Effector CD8-positive, alpha-beta T cell (primary cell): ENCODE results near the gene ITGA11.

Experiments
- DNase-seq: peaks from one replicate; lab custom pipeline; 2025; lab: John Stamatoyannopoulos, UW

Gene ITGA11

GRCh38 chr15:68353421-68354135, 78.4 kb downstream of the ITGA11 start:
- no peak for DNase-seq

GRCh38 chr15:68352401-68353062, 79.4 kb downstream of the ITGA11 start:
- DNase-seq = no peak

GRCh38 chr15:68349151-68349550, 82.8 kb downstream of the ITGA11 start:
- no peak for DNase-seq

GRCh38 chr15:68348606-68349005, 83.4 kb downstream of the ITGA11 start:
- DNase-seq = no peak

- DNase-seq = no peak
Measured at GRCh38 chr15:68348081-68348480, 83.9 kb downstream of the ITGA11 start.

GRCh38 chr15:68347392-68347791, 84.6 kb downstream of the ITGA11 start:
- DNase-seq = no peak

- no peak for DNase-seq
Measured at GRCh38 chr15:68346979-68347378, 85.0 kb downstream of the ITGA11 start.

GRCh38 chr15:68345481-68345880, 86.5 kb downstream of the ITGA11 start:
- no peak for DNase-seq

- no peak for DNase-seq
Measured at GRCh38 chr15:68344600-68344999, 87.4 kb downstream of the ITGA11 start.

- DNase-seq = no peak
Measured at GRCh38 chr15:68343579-68344225, 88.3 kb downstream of the ITGA11 start.

- no peak for DNase-seq
Measured at GRCh38 chr15:68341760-68342725, 89.9 kb downstream of the ITGA11 start.

- no peak for DNase-seq
Measured at GRCh38 chr15:68340726-68341671, 91.0 kb downstream of the ITGA11 start.

- no peak for DNase-seq
Measured at GRCh38 chr15:68339481-68339880, 92.5 kb downstream of the ITGA11 start.

GRCh38 chr15:68337826-68338225, 94.1 kb downstream of the ITGA11 start:
- no peak for DNase-seq

- no peak for DNase-seq
Measured at GRCh38 chr15:68336516-68336915, 95.4 kb downstream of the ITGA11 start.

- no peak for DNase-seq
Measured at GRCh38 chr15:68335655-68336054, 96.3 kb downstream of the ITGA11 start.

GRCh38 chr15:68335251-68335650, 96.7 kb downstream of the ITGA11 start:
- no peak for DNase-seq

- no peak for DNase-seq
Measured at GRCh38 chr15:68334661-68335124, 97.3 kb downstream of the ITGA11 start.

- DNase-seq = no peak
Measured at GRCh38 chr15:68333775-68334470, 98.0 kb downstream of the ITGA11 start.

- DNase-seq = no peak
Measured at GRCh38 chr15:68332266-68332665, 99.7 kb downstream of the ITGA11 start.
